Cardiac muscle cell (in vitro differentiated cells and primary cell): ENCODE results near the gene LRGUK. TPM values are rescaled to one million over a fixed set of nuclear protein-coding genes. Genes with fewer than 3 reads are reported as not detected.

Experiments
- DNase-seq, 2 donors: peaks; one replicate each; pipeline versions ENCODE4 v3.0.0 to v3.0.0-alpha.2; 2010 to 2017; ENCODE audit warnings: low read depth in 1 of 2, low spot score in 1 of 2
- H3K27ac ChIP-seq: fragments of 200-600 bp; sonication (generic); 2 replicates; pipeline ENCODE4 v1.5.1; 2016
- H3K27me3 ChIP-seq: fragments of 200-600 bp; sonication (generic); 2 replicates; pipeline ENCODE4 v1.6.0; 2016; ENCODE audit warnings: control low read depth
- H3K36me3 ChIP-seq: fragments of 200-600 bp; sonication (generic); 2 replicates; pipeline ENCODE4 v1.5.1; 2016; ENCODE audit warnings: control low read depth
- H3K4me1 ChIP-seq: fragments of 200-600 bp; sonication (generic); 2 replicates; pipeline ENCODE4 v1.8.1; 2017; ENCODE audit warnings: low read depth, mild to moderate bottlenecking, mixed run types
- H3K4me3 ChIP-seq: fragments of 200-600 bp; sonication (generic); 2 replicates; pipeline ENCODE4 v1.5.1; 2016; ENCODE audit warnings: mild to moderate bottlenecking
- H3K9me3 ChIP-seq: fragments of 200-600 bp; sonication (generic); 2 replicates; pipeline ENCODE4 v1.5.1; 2017; ENCODE audit warnings: low read depth, mild to moderate bottlenecking, control low read depth
- CTCF ChIP-seq: IDR thresholded peaks from 2 replicates; pipeline ENCODE4 v1.5.1; 2012; ENCODE audit warnings: low read depth, mild to moderate bottlenecking, low read length
- polyA plus RNA-seq: library from polyadenylated mRNA; unstranded; fragments of >200 nt; fragmentation: Nextera tagmentation; extraction: Ambion mirVana; gene quantifications from 2 replicates; pipeline ENCODE4 v1.2.1, GENCODE V29; 2016
- total RNA-seq: library from RNA; depleted of rRNA; stranded (reverse); fragments of >200 nt; gene quantifications from 2 replicates; pipeline ENCODE4 v1.2.3, GENCODE V29; 2016

LRGUK gene
- total and polyA plus RNA-seq, 2 experiments from 2014 or later: 0.36 TPM; not detected in 1

- Histone ChIP-seq H3K4me3 (no peak overlapping the region), H3K36me3 (no peaks in the 10 kb centered on the region), H3K27me3 (no peaks in the 10 kb centered on the region), H3K27ac (no peak overlapping the region), H3K4me1 (no peaks in the 10 kb centered on the region), H3K9me3 (no peaks in the 10 kb centered on the region)
- no peak for TF ChIP-seq CTCF
- peak in 1 of 2 donors; percentile 12 for DNase-seq
Measured at GRCh38 chr7:134153493-134154136, 26.5 kb downstream of the LRGUK start.

- Histone ChIP-seq H3K9me3 (no peaks in the 10 kb centered on the region), H3K27ac (no peak overlapping the region), H3K4me3 (no peak overlapping the region), H3K36me3 (no peaks in the 10 kb centered on the region), H3K4me1 (no peaks in the 10 kb centered on the region), H3K27me3 (no peaks in the 10 kb centered on the region)
- TF ChIP-seq CTCF: no peak
- DNase-seq: peak in 1 of 2 donors; percentile 4
Measured at GRCh38 chr7:134154581-134155130, 27.5 kb downstream of the LRGUK start.

- no peak for DNase-seq
- Histone ChIP-seq H3K27me3 (no peaks in the 10 kb centered on the region), H3K9me3 (no peaks in the 10 kb centered on the region), H3K4me1 (no peaks in the 10 kb centered on the region), H3K36me3 (no peaks in the 10 kb centered on the region), H3K4me3 (no peak overlapping the region), H3K27ac (no peak overlapping the region)
- no peak for TF ChIP-seq CTCF
Measured at GRCh38 chr7:134155206-134155605, 28.1 kb downstream of the LRGUK start.

- H3K36me3 ChIP-seq: no peaks in the 10 kb centered on the region
- H3K4me1 ChIP-seq: no peaks in the 10 kb centered on the region
- TF ChIP-seq CTCF: no peak
- H3K27me3 ChIP-seq: no peaks in the 10 kb centered on the region
- H3K9me3 ChIP-seq: no peaks in the 10 kb centered on the region
- DNase-seq: no peak
- no peak overlapping the region for H3K4me3 ChIP-seq
- H3K27ac ChIP-seq: no peak overlapping the region
Measured at GRCh38 chr7:134155871-134156270, 28.7 kb downstream of the LRGUK start.

- no peaks in the 10 kb centered on the region for H3K36me3 ChIP-seq
- DNase-seq: no peak
Measured at GRCh38 chr7:134165252-134165651, 38.1 kb downstream of the LRGUK start.

More at GRCh38 chr7:134165252-134165651, 38.1 kb downstream of the LRGUK start:
- Histone ChIP-seq H3K27me3 (no peaks in the 10 kb centered on the region), H3K27ac (no peak overlapping the region), H3K4me3 (no peak overlapping the region), H3K9me3 (no peaks in the 10 kb centered on the region), H3K4me1 (no peaks in the 10 kb centered on the region)
- TF ChIP-seq CTCF: no peak
